Endodermal cell (in vitro differentiated cells): Measurements from ENCODE around the gene SSR3. TPM values are rescaled to one million over a fixed set of nuclear protein-coding genes. Genes with fewer than 3 reads are reported as not detected.
A peak's percentile ranks its signal among the peaks of the same experiment; 100 is the strongest.

Experiments used
- DNase-seq: peaks from one replicate; pipeline ENCODE4 v3.0.0-alpha.2; 2017
- H3K27ac ChIP-seq: 2 replicates; pipeline ENCODE4 v1.5.1; 2013; ENCODE audit warnings: mild to moderate bottlenecking, low read depth, low read length, moderate library complexity
- H3K27me3 ChIP-seq: 2 replicates; pipeline ENCODE4 v1.6.1; 2013; ENCODE audit warnings: mild to moderate bottlenecking, low read length, moderate library complexity; ENCODE audit not compliant: insufficient read depth, control insufficient read depth, poor library complexity, severe bottlenecking
- H3K36me3 ChIP-seq: 2 replicates; pipeline ENCODE4 v1.7.0; 2013; ENCODE audit warnings: mild to moderate bottlenecking, low read length, moderate library complexity; ENCODE audit not compliant: control insufficient read depth, insufficient read depth
- H3K4me1 ChIP-seq: one replicate; pipeline ENCODE4 v1.7.0; 2013; ENCODE audit warnings: low read length; ENCODE audit not compliant: control insufficient read depth, insufficient read depth
- H3K4me3 ChIP-seq: 2 replicates; pipeline ENCODE4 v1.5.1; 2013; ENCODE audit warnings: mild to moderate bottlenecking, low read length, moderate library complexity
- H3K9ac ChIP-seq: 2 replicates; pipeline ENCODE4 v1.6.1; 2013; ENCODE audit warnings: mild to moderate bottlenecking, low read length, moderate library complexity; ENCODE audit not compliant: poor library complexity, severe bottlenecking; ENCODE audit errors: extremely low read depth
- H3K9me3 ChIP-seq: 2 replicates; pipeline ENCODE4 v1.6.1; 2013; ENCODE audit warnings: mild to moderate bottlenecking, low read length, moderate library complexity; ENCODE audit not compliant: control insufficient read depth
- H3K27ac Mint-ChIP-seq: 2 replicates; pipeline ENCODE4 v1.8.0; 2020; ENCODE audit warnings: mixed read lengths
- H3K27me3 Mint-ChIP-seq: 2 replicates; pipeline ENCODE4 v1.8.0; 2021; ENCODE audit warnings: mild to moderate bottlenecking, mixed read lengths; ENCODE audit not compliant: insufficient read depth
- H3K36me3 Mint-ChIP-seq: 2 replicates; pipeline ENCODE4 v1.8.0; 2020; ENCODE audit warnings: low read depth, mixed read lengths
- H3K4me1 Mint-ChIP-seq: 2 replicates; pipeline ENCODE4 v1.8.0; 2020; ENCODE audit warnings: mixed read lengths
- H3K4me3 Mint-ChIP-seq: 2 replicates; pipeline ENCODE4 v1.8.0; 2020; ENCODE audit warnings: mild to moderate bottlenecking, moderate library complexity, mixed read lengths
- H3K9me3 Mint-ChIP-seq: 2 replicates; pipeline ENCODE4 v1.8.0; 2020; ENCODE audit warnings: mild to moderate bottlenecking, mixed read lengths
- CTCF ChIP-seq: fragments of 200-600 bp; sonication (generic); conservative IDR thresholded peaks from 2 replicates; pipeline ENCODE4 v1.5.0; 2021; ENCODE audit warnings: antibody characterized with exemption, mild to moderate bottlenecking
- WGBS, 2 experiments: methylation state at CpG; one replicate each; pipeline versions ENCODE4 v1.1.5 to v1.1.7; 2013; ENCODE audit warnings: missing lambda C conversion rate in 2 of 2, mixed read lengths in 1 of 2; ENCODE audit not compliant: insufficient coverage in 1 of 2, insufficient read length in 1 of 2; 5-methylcytosine and 5-hydroxymethylcytosine counted together
- total RNA-seq, 2 donors: library from RNA; stranded (reverse); fragmentation: NEBNext Ultra II Directional in 1 of 2; extraction: Animal tissue kit (Norgen Biotek cat#: 25700) in 1 of 2; gene quantifications; 2 replicates in 1 of 2; 3 replicates in 1 of 2; pipeline ENCODE4 v1.2.1, GENCODE V29; 2021

Gene SSR3
- total RNA-seq, 2 donors from 2014 or later: 187 to 200 TPM

GRCh38 chr3:156536524-156537316, 18.2 kb downstream of the SSR3 start:
- no peak overlapping the region for H3K4me3 Mint-ChIP-seq
- Histone ChIP-seq H3K4me3 (no peak overlapping the region), H3K27me3 (no peaks in the 10 kb centered on the region), H3K9ac (no peak overlapping the region), H3K9me3 (no peaks in the 10 kb centered on the region), H3K4me1 (peaks cover 6% of the 10 kb centered on the region), H3K27ac (no peak overlapping the region), H3K36me3 (peaks cover 40% of the 10 kb centered on the region)
- peaks cover 15% of the 10 kb centered on the region for H3K36me3 Mint-ChIP-seq
- TF ChIP-seq CTCF: no peak
- no peak overlapping the region for H3K27ac Mint-ChIP-seq
- H3K27me3 Mint-ChIP-seq: no peaks in the 10 kb centered on the region
- no peak for DNase-seq
- peaks cover 22% of the 10 kb centered on the region for H3K4me1 Mint-ChIP-seq
- no peaks in the 10 kb centered on the region for H3K9me3 Mint-ChIP-seq
- 97 to 100% methylated on average over 2 to 5 of the region's 6 CpGs for WGBS, 2 experiments

GRCh38 chr3:156535798-156536197, 19.1 kb downstream of the SSR3 start:
- Mint-ChIP-seq H3K4me1 (peaks cover 22% of the 10 kb centered on the region), H3K27ac (peak overlapping the region; percentile 83), H3K4me3 (no peak overlapping the region), H3K9me3 (no peaks in the 10 kb centered on the region), H3K27me3 (no peaks in the 10 kb centered on the region), H3K36me3 (peaks cover 10% of the 10 kb centered on the region)
- Histone ChIP-seq H3K4me1 (peaks cover 6% of the 10 kb centered on the region), H3K27ac (no peak overlapping the region), H3K9me3 (no peaks in the 10 kb centered on the region), H3K36me3 (peaks cover 31% of the 10 kb centered on the region), H3K27me3 (no peaks in the 10 kb centered on the region), H3K4me3 (no peak overlapping the region), H3K9ac (no peak overlapping the region)
- 95 to 100% methylated on average over 1 to 2 of the region's 2 CpGs for WGBS, 2 experiments
- TF ChIP-seq CTCF: no peak
- no peak for DNase-seq

- Histone ChIP-seq H3K9me3 (no peaks in the 10 kb centered on the region), H3K4me1 (peaks cover 6% of the 10 kb centered on the region), H3K9ac (peak overlapping the region; percentile 13), H3K36me3 (peaks cover 27% of the 10 kb centered on the region), H3K27me3 (no peaks in the 10 kb centered on the region), H3K4me3 (no peak overlapping the region), H3K27ac (peak overlapping the region; percentile 33)
- no peaks in the 10 kb centered on the region for H3K9me3 Mint-ChIP-seq
- no peak overlapping the region for H3K4me3 Mint-ChIP-seq
- H3K36me3 Mint-ChIP-seq: peaks cover 7% of the 10 kb centered on the region
- H3K27ac Mint-ChIP-seq: peak overlapping the region; percentile 83
- peaks cover 22% of the 10 kb centered on the region for H3K4me1 Mint-ChIP-seq
- no peaks in the 10 kb centered on the region for H3K27me3 Mint-ChIP-seq
- TF ChIP-seq CTCF: peak; percentile 31
- WGBS, 2 experiments: 46 to 60% methylated on average over 4 of the region's 4 CpGs
- peak; percentile 71 for DNase-seq
Measured at GRCh38 chr3:156535162-156535627, 19.7 kb downstream of the SSR3 start.
